HepG2 (cell line): ENCODE data around the gene CCDC142. TPM values are rescaled to one million over a fixed set of nuclear protein-coding genes. Genes with fewer than 3 reads are reported as not detected.

Source experiments
- ATAC-seq: fragments of 200-7000 bp; cut with Tn5 transposase; 3 replicates; pipeline ENCODE4 v1.9.1; 2020; ENCODE audit warnings: mild to moderate bottlenecking, moderate library complexity
- BruUV-seq: library from RNA; stranded (reverse); fragments of 400-500 nt; replicated peaks from 2 replicates; lab custom pipeline; 2021; lab: Mats Ljungman, UMichigan
- CTCF ChIA-PET: fragments of 300-600 bp; formaldehyde crosslinking; extraction: SDS; loops from one replicate; lab custom pipeline; 2021; ENCODE audit warnings: low total read pairs, inconsistent platforms, low intra/inter-chr PET ratio; lab: Yijun Ruan, JAX
- POLR2A ChIA-PET: fragments of 350-600 bp; sonication (Branson Sonifier 250); formaldehyde crosslinking; loops from one replicate; lab custom pipeline; 2020; ENCODE audit warnings: antibody characterized with exemption, inconsistent platforms; lab: Yijun Ruan, JAX
- DNase-seq: peaks from one replicate; pipeline ENCODE4 v3.0.0-alpha.2; 2015; ENCODE audit warnings: low spot score
- FAIRE-seq: peaks from 3 replicates; lab custom pipeline; 2011; peaks lifted over from hg19 to GRCh38; lab: Jason Lieb, UNC
- H2AFZ ChIP-seq: one replicate; pipeline ENCODE4 v1.6.1; 2011; ENCODE audit warnings: low read length, inconsistent platforms
- H3K27ac ChIP-seq: fragments of 300-600 bp; 3 replicates; pipeline ENCODE4 v1.8.0; 2011; ENCODE audit warnings: mixed run types, mild to moderate bottlenecking, mixed read lengths, low read length, inconsistent platforms; ENCODE audit not compliant: insufficient read depth; ENCODE audit errors: extremely low read length
- H3K27me3 ChIP-seq, 2 experiments: fragments of 200-600 bp in 1 of 2; 2 replicates in 1 of 2; 3 replicates in 1 of 2; pipeline versions ENCODE4 v1.6.0 to v1.8.0; 2011; ENCODE audit warnings: low read length in 2 of 2, mild to moderate bottlenecking in 2 of 2, moderate library complexity in 2 of 2, inconsistent platforms in 1 of 2; ENCODE audit not compliant: insufficient read depth in 2 of 2, control insufficient read depth in 1 of 2
- H3K36me3 ChIP-seq, 2 experiments: fragments of 200-600 bp in 1 of 2; replicated peaks in 1 of 2; 2 replicates in 1 of 2; 3 replicates in 1 of 2; pipeline versions ENCODE4 v1.5.1 to v1.8.0; 2011; ENCODE audit warnings: low read length in 2 of 2, inconsistent platforms in 1 of 2; ENCODE audit not compliant: insufficient read depth in 2 of 2, control insufficient read depth in 1 of 2
- H3K4me1 ChIP-seq: 2 replicates; pipeline ENCODE4 v1.5.1; 2012; ENCODE audit warnings: low read length, inconsistent platforms; ENCODE audit not compliant: insufficient read depth
- H3K4me2 ChIP-seq: 2 replicates; pipeline ENCODE4 v1.6.0; 2011; ENCODE audit warnings: low read depth, low read length, inconsistent platforms
- H3K4me3 ChIP-seq, 3 experiments: fragments of 200-600 bp in 1 of 3; sonication (generic), shearing (Covaris generic) in 1 of 3; replicated peaks in 1 of 3; 2 replicates each; pipeline ENCODE4 v1.5.1; 2011 to 2016; ENCODE audit warnings: low read length in 3 of 3, inconsistent platforms in 2 of 3, low read depth in 2 of 3, mild to moderate bottlenecking in 2 of 3, control low read depth in 1 of 3, mixed read lengths in 1 of 3; ENCODE audit not compliant: insufficient read depth in 1 of 3
- H3K79me2 ChIP-seq: one replicate; pipeline ENCODE4 v1.6.1; 2011; ENCODE audit warnings: low read length, inconsistent platforms; ENCODE audit not compliant: insufficient read depth
- H3K9ac ChIP-seq: 2 replicates; pipeline ENCODE4 v1.6.0; 2011; ENCODE audit warnings: mild to moderate bottlenecking, low read depth, low read length, inconsistent platforms; ENCODE audit not compliant: insufficient read depth
- H3K9me3 ChIP-seq: 2 replicates; pipeline ENCODE4 v1.5.1; 2012; ENCODE audit warnings: mild to moderate bottlenecking, low read length
- H4K20me1 ChIP-seq: 2 replicates; pipeline ENCODE4 v1.6.0; 2011; ENCODE audit warnings: inconsistent platforms, mild to moderate bottlenecking, low read length, moderate library complexity; ENCODE audit not compliant: insufficient read depth
- AGO2 ChIP-seq: fragments of 200-400 bp; formaldehyde crosslinking; optimal IDR thresholded peaks from 2 replicates; pipeline ENCODE3; 2017; ENCODE audit warnings: mild to moderate bottlenecking, low read depth, low read length, moderate library complexity
- CREB1 ChIP-seq, 2 experiments: fragments of 450-650 bp in 1 of 2; IDR thresholded peaks; 2 replicates each; pipeline ENCODE4 v1.6.1; 2016 to 2017; ENCODE audit warnings: control low read depth in 1 of 2, mild to moderate bottlenecking in 1 of 2, missing compliant biosample characterization in 1 of 2, missing genetic modification characterization in 1 of 2
- GFI1 ChIP-seq: sonication (generic); formaldehyde crosslinking; IDR thresholded peaks from 2 replicates; pipeline ENCODE4 v1.5.0; 2020; ENCODE audit warnings: missing genetic modification reagents, mild to moderate bottlenecking, borderline replicate concordance
- HOXA5 ChIP-seq: sonication (generic); formaldehyde crosslinking; IDR thresholded peaks from 2 replicates; pipeline ENCODE4 v1.4.0; 2020; ENCODE audit warnings: missing genetic modification reagents
- MED1 ChIP-seq: sonication (generic); formaldehyde crosslinking; IDR thresholded peaks from 2 replicates; pipeline ENCODE4 v1.4.0; 2020; ENCODE audit warnings: missing genetic modification reagents
- MLX ChIP-seq: IDR thresholded peaks from 2 replicates; pipeline ENCODE4 v1.6.1; 2016
- PHB2 ChIP-seq: fragments of 450-650 bp; IDR thresholded peaks from 2 replicates; pipeline ENCODE4 v1.6.1; 2018; ENCODE audit not compliant: partially characterized antibody
- SAP130 ChIP-seq: IDR thresholded peaks from 2 replicates; pipeline ENCODE4 v1.6.1; 2016; ENCODE audit warnings: low read depth
- SNAPC2 ChIP-seq: sonication (generic); formaldehyde crosslinking; IDR thresholded peaks from 2 replicates; pipeline ENCODE4 v1.8.1; 2022; ENCODE audit warnings: mild to moderate bottlenecking, missing genetic modification reagents
- ZFP1 ChIP-seq: IDR thresholded peaks from 2 replicates; pipeline ENCODE4 v1.6.1; 2016
- ZFY ChIP-seq: sonication (generic); formaldehyde crosslinking; IDR thresholded peaks from 2 replicates; pipeline ENCODE4 v1.4.0; 2020; ENCODE audit warnings: missing genetic modification reagents
- ZNF704 ChIP-seq: sonication (generic); formaldehyde crosslinking; IDR thresholded peaks from 2 replicates; pipeline ENCODE4 v1.8.1; 2023; ENCODE audit warnings: mild to moderate bottlenecking, inconsistent platforms, moderate library complexity, missing genetic modification reagents, borderline replicate concordance
- WGBS: methylation state at CpG from one replicate; pipeline ENCODE4 v1.1.6; 2017; ENCODE audit warnings: low lambda C conversion rate; 5-methylcytosine and 5-hydroxymethylcytosine counted together
- in situ Hi-C: cut with HindIII; loops from 2 replicates; pipeline ENCODE4 v1.10.0; 2017; ENCODE audit warnings: low pct_unique_long_range_greater_than_20kb; ENCODE audit not compliant: extremely low pct_ligation_motif_present
- intact Hi-C: fragments of 100-400 bp; cut with micrococcal nuclease; formaldehyde crosslinking; loops from one replicate; pipeline ENCODE4 v1.10.0; 2022; ENCODE audit not compliant: unreplicated experiment
- polyA plus RNA-seq, 8 experiments: library from polyadenylated mRNA; depleted of rRNA in 3 of 8; stranded (reverse) in 7 of 8; unstranded in 1 of 8; fragments of >200 nt; fragmentation: Illumina TruSeq in 4 of 8; extraction: Trizol in 4 of 8; gene quantifications; 2 replicates each; pipeline versions ENCODE4 v1.2.1 to v1.2.3, GENCODE V29; 2011 to 2016; ENCODE audit warnings: low read depth in 4 of 8, missing spikeins in 1 of 8, mixed read lengths in 1 of 8; ENCODE audit not compliant: insufficient read depth in 1 of 8
- total RNA-seq, 5 experiments: library from RNA; depleted of rRNA; stranded (reverse); fragments of >200 nt; fragmentation: Illumina TruSeq; extraction: Trizol; gene quantifications; 2 replicates each; pipeline ENCODE4 v1.2.3, GENCODE V29; 2016; ENCODE audit warnings: low read depth in 1 of 5
- TF ChIP-seq, protein P1 (sequence below): sonication (generic); formaldehyde crosslinking; IDR thresholded peaks from 2 replicates; pipeline ENCODE4 v1.5.0; 2020; ENCODE audit warnings: mild to moderate bottlenecking, missing genetic modification reagents
- TF ChIP-seq, protein P2 (sequence below): sonication (generic); formaldehyde crosslinking; IDR thresholded peaks from 2 replicates; pipeline ENCODE4 v1.5.0; 2020; ENCODE audit warnings: mild to moderate bottlenecking, missing genetic modification reagents, borderline replicate concordance
- TF ChIP-seq, protein P3 (sequence below): sonication (generic); formaldehyde crosslinking; IDR thresholded peaks from 2 replicates; pipeline ENCODE4 v1.5.0; 2020; ENCODE audit warnings: mild to moderate bottlenecking, missing genetic modification reagents

Gene CCDC142
- total and polyA plus RNA-seq, 2 of the 13 experiments (the other 11 are each of a cell fraction or from before 2014, with no cell fraction given): 14.7 to 30.4 TPM

DNA sequence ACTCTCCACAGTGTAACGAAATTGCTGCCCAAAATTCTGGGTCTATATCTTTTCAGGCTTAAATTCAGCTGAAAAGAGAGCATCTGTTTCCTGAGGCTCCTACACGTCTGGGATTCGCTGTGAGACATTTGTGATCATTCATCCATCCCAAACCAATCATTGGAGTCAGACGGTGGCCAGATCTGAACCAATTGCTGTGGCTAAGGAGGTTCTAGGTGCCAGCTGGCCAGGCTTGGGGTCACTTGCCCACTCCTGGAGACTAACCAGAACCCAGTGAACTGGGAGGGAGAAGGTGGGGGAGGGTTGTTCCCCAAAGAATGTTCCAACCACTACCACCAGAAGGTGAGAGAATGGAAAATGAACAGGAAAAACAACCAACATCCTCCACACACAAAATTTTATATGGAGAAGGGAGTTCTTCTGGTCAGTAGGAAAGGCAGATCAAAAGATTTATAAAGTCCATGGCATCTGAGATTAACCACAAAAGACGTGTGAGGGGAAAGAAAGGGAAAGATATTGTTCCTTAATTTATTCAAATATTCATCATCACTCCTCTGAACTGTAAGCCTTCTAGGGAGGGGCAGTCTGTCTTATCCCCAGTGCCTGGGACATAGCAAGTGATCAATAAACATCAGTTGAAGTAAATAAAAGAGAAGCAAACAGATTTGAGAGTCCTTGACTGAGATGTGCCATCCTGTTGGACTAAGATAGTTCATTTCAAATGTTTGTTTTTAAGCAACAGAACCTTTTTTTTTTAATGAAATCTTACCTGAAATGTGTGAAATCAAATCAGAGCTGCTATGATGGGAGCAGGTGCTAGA, 38.1 kb downstream of the CCDC142 start:
- Histone ChIP-seq H3K27ac (peak overlapping the region; percentile 63), H2AFZ (no peak overlapping the region), H3K36me3 (no peaks in the 10 kb centered on the region; a peak in 1 of 5 replicates), H3K4me1 (peaks cover 66% of the 10 kb centered on the region), H3K79me2 (peaks cover 23% of the 10 kb centered on the region), H3K9me3 (no peaks in the 10 kb centered on the region), H3K9ac (peak overlapping the region; percentile 52; the same call in 1 of the 2 replicates), H3K4me3 (peak overlapping the region in 2 of 3 experiments; percentile 26 to 59; a peak in 3 of 6 replicates), H3K27me3 (no peaks in the 10 kb centered on the region; a peak in 1 of 5 replicates), H4K20me1 (peaks cover 6% of the 10 kb centered on the region; the same call in 1 of the 2 replicates), H3K4me2 (peak overlapping the region; percentile 84)
- ATAC-seq (no peak), DNase-seq (no peak), FAIRE-seq (no peak)
- in situ Hi-C loops: no loop called here
- POLR2A ChIA-PET: interaction anchor here (0.7 to 11.6 kb wide), 8 partner anchors 11 to 82 kb away, joined by 3 to 342 read pairs (median 6); partner anchors contain the start of genes INO80B, MRPL53 and WBP1
- WGBS: 1% methylated on average over 5 of the region's 5 CpGs
- intact Hi-C loops: no loop called here
- CTCF ChIA-PET: no interaction called here
- BruUV-seq: no TSS peak
- no peak for TF ChIP-seq ZFP1
- no peak for TF ChIP-seq SAP130 (CRISPR knock-in tag)
- TF ChIP-seq CREB1 (IDR thresholded peaks at IDR 0.05): no peak
- 0 out of 2 replicates have a peak, but pooled peaks have one; percentile 5 for TF ChIP-seq CREB1 (CRISPR knock-in tag; IDR thresholded peaks at IDR 0.05)
- 0 out of 2 replicates have a peak, but pooled peaks have one; percentile 29 for TF ChIP-seq MED1 (CRISPR knock-in tag)
- TF ChIP-seq GFI1 (CRISPR knock-in tag): peak; percentile 66; the same call in 1 of the 2 replicates
- TF ChIP-seq, protein P1, sequence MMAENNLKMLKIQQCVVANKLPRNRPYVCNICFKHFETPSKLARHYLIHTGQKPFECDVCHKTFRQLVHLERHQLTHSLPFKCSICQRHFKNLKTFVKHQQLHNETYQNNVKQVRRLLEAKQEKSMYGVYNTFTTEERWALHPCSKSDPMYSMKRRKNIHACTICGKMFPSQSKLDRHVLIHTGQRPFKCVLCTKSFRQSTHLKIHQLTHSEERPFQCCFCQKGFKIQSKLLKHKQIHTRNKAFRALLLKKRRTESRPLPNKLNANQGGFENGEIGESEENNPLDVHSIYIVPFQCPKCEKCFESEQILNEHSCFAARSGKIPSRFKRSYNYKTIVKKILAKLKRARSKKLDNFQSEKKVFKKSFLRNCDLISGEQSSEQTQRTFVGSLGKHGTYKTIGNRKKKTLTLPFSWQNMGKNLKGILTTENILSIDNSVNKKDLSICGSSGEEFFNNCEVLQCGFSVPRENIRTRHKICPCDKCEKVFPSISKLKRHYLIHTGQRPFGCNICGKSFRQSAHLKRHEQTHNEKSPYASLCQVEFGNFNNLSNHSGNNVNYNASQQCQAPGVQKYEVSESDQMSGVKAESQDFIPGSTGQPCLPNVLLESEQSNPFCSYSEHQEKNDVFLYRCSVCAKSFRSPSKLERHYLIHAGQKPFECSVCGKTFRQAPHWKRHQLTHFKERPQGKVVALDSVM (CRISPR knock-in tag): no peak
- no peak for TF ChIP-seq ZNF704 (CRISPR knock-in tag)
- no peak for TF ChIP-seq HOXA5
- TF ChIP-seq ZFY (CRISPR knock-in tag): no peak
- no peak for TF ChIP-seq PHB2
- TF ChIP-seq SNAPC2 (CRISPR knock-in tag): no peak
- no peak for TF ChIP-seq MLX
- TF ChIP-seq, protein P2, sequence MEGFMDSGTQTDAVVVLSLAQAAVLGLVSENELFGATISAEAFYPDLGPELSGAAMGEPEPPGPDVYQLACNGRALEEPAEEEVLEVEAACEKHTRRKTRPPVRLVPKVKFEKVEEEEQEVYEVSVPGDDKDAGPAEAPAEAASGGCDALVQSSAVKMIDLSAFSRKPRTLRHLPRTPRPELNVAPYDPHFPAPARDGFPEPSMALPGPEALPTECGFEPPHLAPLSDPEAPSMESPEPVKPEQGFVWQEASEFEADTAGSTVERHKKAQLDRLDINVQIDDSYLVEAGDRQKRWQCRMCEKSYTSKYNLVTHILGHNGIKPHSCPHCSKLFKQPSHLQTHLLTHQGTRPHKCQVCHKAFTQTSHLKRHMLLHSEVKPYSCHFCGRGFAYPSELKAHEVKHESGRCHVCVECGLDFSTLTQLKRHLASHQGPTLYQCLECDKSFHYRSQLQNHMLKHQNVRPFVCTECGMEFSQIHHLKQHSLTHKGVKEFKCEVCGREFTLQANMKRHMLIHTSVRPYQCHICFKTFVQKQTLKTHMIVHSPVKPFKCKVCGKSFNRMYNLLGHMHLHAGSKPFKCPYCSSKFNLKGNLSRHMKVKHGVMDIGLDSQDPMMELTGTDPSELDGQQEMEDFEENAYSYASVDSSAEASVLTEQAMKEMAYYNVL (CRISPR knock-in tag): no peak
- TF ChIP-seq, protein P3, sequence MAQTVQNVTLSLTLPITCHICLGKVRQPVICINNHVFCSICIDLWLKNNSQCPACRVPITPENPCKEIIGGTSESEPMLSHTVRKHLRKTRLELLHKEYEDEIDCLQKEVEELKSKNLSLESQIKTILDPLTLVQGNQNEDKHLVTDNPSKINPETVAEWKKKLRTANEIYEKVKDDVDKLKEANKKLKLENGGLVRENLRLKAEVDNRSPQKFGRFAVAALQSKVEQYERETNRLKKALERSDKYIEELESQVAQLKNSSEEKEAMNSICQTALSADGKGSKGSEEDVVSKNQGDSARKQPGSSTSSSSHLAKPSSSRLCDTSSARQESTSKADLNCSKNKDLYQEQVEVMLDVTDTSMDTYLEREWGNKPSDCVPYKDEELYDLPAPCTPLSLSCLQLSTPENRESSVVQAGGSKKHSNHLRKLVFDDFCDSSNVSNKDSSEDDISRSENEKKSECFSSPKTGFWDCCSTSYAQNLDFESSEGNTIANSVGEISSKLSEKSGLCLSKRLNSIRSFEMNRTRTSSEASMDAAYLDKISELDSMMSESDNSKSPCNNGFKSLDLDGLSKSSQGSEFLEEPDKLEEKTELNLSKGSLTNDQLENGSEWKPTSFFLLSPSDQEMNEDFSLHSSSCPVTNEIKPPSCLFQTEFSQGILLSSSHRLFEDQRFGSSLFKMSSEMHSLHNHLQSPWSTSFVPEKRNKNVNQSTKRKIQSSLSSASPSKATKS (CRISPR knock-in tag): 0 out of 2 replicates have a peak, but pooled peaks have one; percentile 43
- TF ChIP-seq AGO2: no peak
